HepG2 (cell line): ENCODE data around the gene COPE. TPM values are rescaled to one million over a fixed set of nuclear protein-coding genes. Genes with fewer than 3 reads are reported as not detected.

Experiments
- ATAC-seq: fragments of 200-7000 bp; cut with Tn5 transposase; 3 replicates; pipeline ENCODE4 v1.9.1; 2020; ENCODE audit warnings: mild to moderate bottlenecking, moderate library complexity
- BruUV-seq: library from RNA; stranded (reverse); fragments of 400-500 nt; replicated peaks from 2 replicates; lab custom pipeline; 2021; lab: Mats Ljungman, UMichigan
- CTCF ChIA-PET: fragments of 300-600 bp; formaldehyde crosslinking; extraction: SDS; loops from one replicate; lab custom pipeline; 2021; ENCODE audit warnings: low total read pairs, inconsistent platforms, low intra/inter-chr PET ratio; lab: Yijun Ruan, JAX
- POLR2A ChIA-PET: fragments of 350-600 bp; sonication (Branson Sonifier 250); formaldehyde crosslinking; loops from one replicate; lab custom pipeline; 2020; ENCODE audit warnings: antibody characterized with exemption, inconsistent platforms; lab: Yijun Ruan, JAX
- DNase-seq: peaks from one replicate; pipeline ENCODE4 v3.0.0-alpha.2; 2015; ENCODE audit warnings: low spot score
- FAIRE-seq: peaks from 3 replicates; lab custom pipeline; 2011; peaks lifted over from hg19 to GRCh38; lab: Jason Lieb, UNC
- H2AFZ ChIP-seq: one replicate; pipeline ENCODE4 v1.6.1; 2011; ENCODE audit warnings: low read length, inconsistent platforms
- H3K27ac ChIP-seq: fragments of 300-600 bp; 3 replicates; pipeline ENCODE4 v1.8.0; 2011; ENCODE audit warnings: mixed run types, mild to moderate bottlenecking, mixed read lengths, low read length, inconsistent platforms; ENCODE audit not compliant: insufficient read depth; ENCODE audit errors: extremely low read length
- H3K27me3 ChIP-seq, 2 experiments: fragments of 200-600 bp in 1 of 2; 2 replicates in 1 of 2; 3 replicates in 1 of 2; pipeline versions ENCODE4 v1.6.0 to v1.8.0; 2011; ENCODE audit warnings: low read length in 2 of 2, mild to moderate bottlenecking in 2 of 2, moderate library complexity in 2 of 2, inconsistent platforms in 1 of 2; ENCODE audit not compliant: insufficient read depth in 2 of 2, control insufficient read depth in 1 of 2
- H3K36me3 ChIP-seq, 2 experiments: fragments of 200-600 bp in 1 of 2; replicated peaks in 1 of 2; 2 replicates in 1 of 2; 3 replicates in 1 of 2; pipeline versions ENCODE4 v1.5.1 to v1.8.0; 2011; ENCODE audit warnings: low read length in 2 of 2, inconsistent platforms in 1 of 2; ENCODE audit not compliant: insufficient read depth in 2 of 2, control insufficient read depth in 1 of 2
- H3K4me1 ChIP-seq: 2 replicates; pipeline ENCODE4 v1.5.1; 2012; ENCODE audit warnings: low read length, inconsistent platforms; ENCODE audit not compliant: insufficient read depth
- H3K4me2 ChIP-seq: 2 replicates; pipeline ENCODE4 v1.6.0; 2011; ENCODE audit warnings: low read depth, low read length, inconsistent platforms
- H3K4me3 ChIP-seq, 3 experiments: fragments of 200-600 bp in 1 of 3; sonication (generic), shearing (Covaris generic) in 1 of 3; replicated peaks in 1 of 3; 2 replicates each; pipeline ENCODE4 v1.5.1; 2011 to 2016; ENCODE audit warnings: low read length in 3 of 3, inconsistent platforms in 2 of 3, low read depth in 2 of 3, mild to moderate bottlenecking in 2 of 3, control low read depth in 1 of 3, mixed read lengths in 1 of 3; ENCODE audit not compliant: insufficient read depth in 1 of 3
- H3K79me2 ChIP-seq: one replicate; pipeline ENCODE4 v1.6.1; 2011; ENCODE audit warnings: low read length, inconsistent platforms; ENCODE audit not compliant: insufficient read depth
- H3K9ac ChIP-seq: 2 replicates; pipeline ENCODE4 v1.6.0; 2011; ENCODE audit warnings: mild to moderate bottlenecking, low read depth, low read length, inconsistent platforms; ENCODE audit not compliant: insufficient read depth
- H3K9me3 ChIP-seq: 2 replicates; pipeline ENCODE4 v1.5.1; 2012; ENCODE audit warnings: mild to moderate bottlenecking, low read length
- H4K20me1 ChIP-seq: 2 replicates; pipeline ENCODE4 v1.6.0; 2011; ENCODE audit warnings: inconsistent platforms, mild to moderate bottlenecking, low read length, moderate library complexity; ENCODE audit not compliant: insufficient read depth
- AGO2 ChIP-seq: fragments of 200-400 bp; formaldehyde crosslinking; optimal IDR thresholded peaks from 2 replicates; pipeline ENCODE3; 2017; ENCODE audit warnings: mild to moderate bottlenecking, low read depth, low read length, moderate library complexity
- MIER2 ChIP-seq: IDR thresholded peaks from 2 replicates; pipeline ENCODE4 v1.6.1; 2016; ENCODE audit warnings: missing biosample characterization, missing genetic modification reagents
- RBM22 ChIP-seq: fragments of 200-400 bp; formaldehyde crosslinking; optimal IDR thresholded peaks from 2 replicates; pipeline ENCODE3; 2017; ENCODE audit warnings: mild to moderate bottlenecking, low read length, moderate library complexity
- ZFP36 ChIP-seq: fragments of 150-350 bp; IDR thresholded peaks from 2 replicates; pipeline ENCODE4 v1.6.1; 2018; ENCODE audit warnings: borderline replicate concordance, low read length, low read depth; ENCODE audit not compliant: partially characterized antibody
- WGBS: methylation state at CpG from one replicate; pipeline ENCODE4 v1.1.6; 2017; ENCODE audit warnings: low lambda C conversion rate; 5-methylcytosine and 5-hydroxymethylcytosine counted together
- in situ Hi-C: cut with HindIII; loops from 2 replicates; pipeline ENCODE4 v1.10.0; 2017; ENCODE audit warnings: low pct_unique_long_range_greater_than_20kb; ENCODE audit not compliant: extremely low pct_ligation_motif_present
- intact Hi-C: fragments of 100-400 bp; cut with micrococcal nuclease; formaldehyde crosslinking; loops from one replicate; pipeline ENCODE4 v1.10.0; 2022; ENCODE audit not compliant: unreplicated experiment
- polyA plus RNA-seq, 8 experiments: library from polyadenylated mRNA; depleted of rRNA in 3 of 8; stranded (reverse) in 7 of 8; unstranded in 1 of 8; fragments of >200 nt; fragmentation: Illumina TruSeq in 4 of 8; extraction: Trizol in 4 of 8; gene quantifications; 2 replicates each; pipeline versions ENCODE4 v1.2.1 to v1.2.3, GENCODE V29; 2011 to 2016; ENCODE audit warnings: low read depth in 4 of 8, missing spikeins in 1 of 8, mixed read lengths in 1 of 8; ENCODE audit not compliant: insufficient read depth in 1 of 8
- total RNA-seq, 5 experiments: library from RNA; depleted of rRNA; stranded (reverse); fragments of >200 nt; fragmentation: Illumina TruSeq; extraction: Trizol; gene quantifications; 2 replicates each; pipeline ENCODE4 v1.2.3, GENCODE V29; 2016; ENCODE audit warnings: low read depth in 1 of 5
- TF ChIP-seq, protein P1 (sequence below): sonication (generic); formaldehyde crosslinking; IDR thresholded peaks from 2 replicates; pipeline ENCODE4 v1.4.0; 2020; ENCODE audit warnings: missing genetic modification reagents, borderline replicate concordance

COPE gene
- total and polyA plus RNA-seq, 2 of the 13 experiments (the other 11 are each of a cell fraction or from before 2014, with no cell fraction given): 189 to 205 TPM

DNA sequence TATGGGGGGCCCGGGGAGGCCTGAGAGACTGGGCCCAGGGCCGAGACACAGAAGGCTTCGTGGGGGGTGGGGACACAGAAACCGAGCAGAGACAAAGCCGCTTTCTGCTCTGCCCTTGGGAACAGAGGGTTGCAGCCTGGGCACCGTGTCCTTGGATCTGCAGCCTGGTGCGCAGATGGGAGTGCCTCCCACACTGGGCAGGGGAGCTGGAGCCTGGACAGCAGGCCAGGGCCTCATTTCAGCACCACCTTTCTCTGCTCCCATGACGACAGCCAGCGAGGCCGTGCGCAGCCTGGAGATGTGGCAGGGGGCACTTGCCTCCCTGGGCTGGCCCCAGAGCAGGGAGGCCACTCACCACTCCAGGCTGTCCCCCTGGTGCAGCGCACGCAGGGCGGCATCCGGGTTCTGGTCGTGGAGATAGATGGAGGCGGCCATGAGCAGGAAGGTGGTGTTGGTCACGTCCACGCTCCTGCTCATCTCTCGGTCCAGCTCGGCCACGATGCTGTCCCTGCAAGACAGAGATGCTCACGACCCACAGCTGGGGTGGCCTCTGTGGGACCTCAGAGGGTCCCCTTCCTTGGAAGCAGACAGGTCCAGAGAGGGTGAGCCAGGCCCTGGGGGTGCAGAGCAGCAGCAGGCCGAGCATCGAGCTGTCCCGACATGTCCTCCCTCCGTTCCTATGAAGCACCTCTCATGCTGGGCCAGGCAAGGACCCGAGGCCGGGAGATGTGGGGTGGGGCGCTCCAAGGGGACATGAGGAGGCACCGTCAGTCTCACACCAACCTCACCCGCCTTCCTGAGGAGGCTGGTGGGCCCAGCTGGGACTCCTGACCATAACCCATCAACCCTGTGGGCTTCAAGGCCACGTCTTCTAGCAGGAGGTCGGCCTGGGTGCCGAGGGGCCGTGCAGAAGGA is 12.3 kb downstream of the COPE start (continued):
- no peak for TF ChIP-seq ZFP36
- TF ChIP-seq, all 625 proteins: peak for 3

DNA sequence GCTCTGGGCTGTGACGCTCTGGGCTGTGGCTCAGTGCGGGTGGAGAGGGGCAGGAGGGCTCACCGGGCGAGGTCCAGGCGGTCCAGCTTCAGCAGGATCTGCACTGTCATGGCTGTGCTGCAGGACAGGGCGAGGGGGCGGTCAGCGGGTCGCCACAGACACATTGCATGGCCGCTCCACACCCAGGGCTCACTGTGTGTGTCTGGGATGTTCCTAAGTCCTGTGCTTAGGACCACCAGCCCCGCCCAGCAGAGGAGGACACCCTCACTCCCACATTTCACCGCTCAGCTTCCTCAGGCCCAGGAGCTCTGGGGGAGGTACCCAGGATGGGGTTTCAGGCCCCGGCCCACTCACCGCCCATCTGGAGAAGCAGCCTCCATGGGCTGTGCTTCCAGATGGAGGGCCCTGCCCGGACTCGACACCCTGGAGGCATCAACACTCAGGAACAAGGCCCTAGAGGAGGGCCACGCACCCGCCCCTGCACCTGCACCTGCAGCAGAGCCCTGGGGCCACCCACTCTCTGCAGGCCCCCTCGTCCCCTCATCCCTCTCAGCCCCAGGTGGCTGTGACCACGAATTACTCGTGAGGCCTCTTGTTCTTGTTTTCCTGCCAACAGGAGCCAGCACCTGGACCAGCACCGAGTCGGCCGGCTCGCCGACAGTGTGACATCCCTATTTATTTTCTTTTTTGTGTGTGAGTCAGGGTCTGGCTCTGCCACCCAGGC is 13.5 kb downstream of the COPE start:
- in situ Hi-C loops: no loop called here
- DNase-seq: no peak
- BruUV-seq: no TSS peak
- CTCF ChIA-PET: no interaction called here
- Histone ChIP-seq H3K36me3 (peaks cover 22 to 52% of the 10 kb centered on the region in 2 experiments), H3K9me3 (no peaks in the 10 kb centered on the region), H4K20me1 (no peaks in the 10 kb centered on the region), H3K79me2 (no peaks in the 10 kb centered on the region), H3K9ac (no peak overlapping the region), H3K4me1 (no peaks in the 10 kb centered on the region), H2AFZ (no peak overlapping the region), H3K4me3 (no peak overlapping the region), H3K4me2 (no peak overlapping the region), H3K27me3 (no peaks in the 10 kb centered on the region), H3K27ac (no peak overlapping the region)
- POLR2A ChIA-PET: interaction anchor here (1.8 kb wide), 1 partner anchor 13 kb away, joined by 4 read pairs; the partner anchor contains the start of gene COPE
- no peak; the same call in 1 of the 3 replicates for ATAC-seq
- peak; percentile 22 for TF ChIP-seq RBM22
- TF ChIP-seq, protein P1, sequence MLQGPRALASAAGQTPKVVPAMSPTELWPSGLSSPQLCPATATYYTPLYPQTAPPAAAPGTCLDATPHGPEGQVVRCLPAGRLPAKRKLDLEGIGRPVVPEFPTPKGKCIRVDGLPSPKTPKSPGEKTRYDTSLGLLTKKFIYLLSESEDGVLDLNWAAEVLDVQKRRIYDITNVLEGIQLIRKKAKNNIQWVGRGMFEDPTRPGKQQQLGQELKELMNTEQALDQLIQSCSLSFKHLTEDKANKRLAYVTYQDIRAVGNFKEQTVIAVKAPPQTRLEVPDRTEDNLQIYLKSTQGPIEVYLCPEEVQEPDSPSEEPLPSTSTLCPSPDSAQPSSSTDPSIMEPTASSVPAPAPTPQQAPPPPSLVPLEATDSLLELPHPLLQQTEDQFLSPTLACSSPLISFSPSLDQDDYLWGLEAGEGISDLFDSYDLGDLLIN (CRISPR knock-in tag): no peak
- peak; percentile 36 for TF ChIP-seq AGO2
- no peak for TF ChIP-seq MIER2 (CRISPR knock-in tag)
- intact Hi-C loops: no loop called here
- 97% methylated on average over 20 of the region's 26 CpGs for WGBS
- FAIRE-seq: no peak
